Measurements from ENCODE around the gene COLQ.
A peak's percentile ranks its signal among the peaks of the same experiment; 100 is the strongest.
"Not testable (repeated sequence)": the region's sequence is repeated elsewhere in the genome, so short reads cannot be mapped to it uniquely, and the experiment has no call there.

Gene COLQ

GRCh38 chr3:15486979-15487378, 34.5 kb downstream of the COLQ start:
- DNase-seq: no peak

DNA sequence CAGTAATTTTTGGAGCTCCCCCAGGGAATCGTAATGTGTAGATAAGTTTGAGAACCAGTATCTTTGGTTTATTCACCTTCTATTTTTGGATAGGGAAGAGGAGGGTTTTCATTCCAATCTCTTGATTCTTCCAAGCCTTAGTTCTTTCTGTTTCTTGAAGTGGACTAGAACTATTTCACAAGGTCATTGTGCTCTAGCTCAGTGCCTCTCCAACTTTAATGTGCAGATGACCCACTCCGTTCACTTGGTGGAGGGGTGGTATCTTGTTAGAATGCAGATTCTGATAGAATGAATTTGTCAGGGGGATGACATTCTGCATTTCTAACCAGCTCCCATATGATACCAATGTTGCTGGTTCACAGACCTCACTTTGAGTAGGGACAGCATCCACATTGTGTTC, 35.5 kb downstream of the COLQ start:
- DNase-seq: no peak

- DNase-seq: not testable (repeated sequence)
Observed at GRCh38 chr3:15484551-15484950, 37.0 kb downstream of the COLQ start.

DNA sequence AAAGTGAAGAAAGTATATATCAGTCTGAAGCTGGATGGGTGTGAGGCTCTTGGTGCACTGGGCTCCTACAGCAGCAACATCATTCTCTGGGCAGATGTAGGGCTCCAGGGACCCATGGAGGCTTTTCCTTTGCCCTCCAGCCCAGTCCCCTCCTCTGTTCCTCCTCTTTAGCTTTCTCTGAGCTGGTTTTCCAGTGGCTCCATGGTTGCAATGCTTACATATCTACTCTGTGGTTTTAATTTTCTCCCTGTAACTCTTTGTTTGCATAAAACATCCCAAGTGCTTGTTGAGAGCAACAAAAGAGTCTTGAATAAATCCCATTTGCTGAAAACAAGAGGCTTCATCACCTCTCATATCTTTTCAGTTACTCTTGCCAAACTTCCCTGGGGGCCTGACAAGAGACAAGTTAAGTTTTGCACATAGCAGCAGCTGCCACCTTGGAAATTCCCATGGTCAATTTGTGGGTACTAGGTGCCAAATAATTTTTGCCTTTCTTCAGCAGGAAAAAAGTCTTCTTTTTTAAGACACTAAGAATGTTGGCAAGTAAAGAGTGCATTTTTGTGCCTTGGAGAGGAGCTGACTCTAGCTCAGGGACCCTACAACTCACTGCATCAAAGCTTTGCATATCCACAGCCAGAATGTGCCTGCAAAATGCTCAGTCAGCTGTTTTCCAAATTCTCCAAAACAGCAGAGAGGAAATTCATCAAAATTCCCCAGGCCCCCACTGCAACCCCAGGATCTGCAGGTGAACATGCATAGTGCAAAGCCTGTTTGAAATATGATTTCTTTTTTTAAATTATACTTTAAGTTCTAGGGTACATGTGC, 41.9 kb downstream of the COLQ start:
- DNase-seq: no peak

DNA sequence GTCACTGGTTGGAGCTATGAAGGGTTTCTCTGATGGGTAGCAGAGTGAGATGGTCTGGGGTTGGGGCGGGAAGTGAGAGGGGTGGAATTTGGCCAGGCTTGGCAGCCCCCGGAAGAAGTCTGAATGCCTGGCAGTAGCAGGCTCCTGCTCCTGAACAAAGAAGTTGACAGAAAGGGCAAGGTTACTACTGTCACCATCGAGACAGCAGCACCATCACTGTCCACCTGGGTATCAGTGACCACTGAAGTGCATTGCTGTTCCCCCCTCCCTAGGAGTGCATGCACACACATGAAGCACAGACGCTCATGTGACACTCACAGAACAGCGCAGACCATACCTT, 42.9 kb downstream of the COLQ start:
- DNase-seq: no peak

- no peak for DNase-seq
Observed at GRCh38 chr3:15477951-15478639, 43.4 kb downstream of the COLQ start.

DNA sequence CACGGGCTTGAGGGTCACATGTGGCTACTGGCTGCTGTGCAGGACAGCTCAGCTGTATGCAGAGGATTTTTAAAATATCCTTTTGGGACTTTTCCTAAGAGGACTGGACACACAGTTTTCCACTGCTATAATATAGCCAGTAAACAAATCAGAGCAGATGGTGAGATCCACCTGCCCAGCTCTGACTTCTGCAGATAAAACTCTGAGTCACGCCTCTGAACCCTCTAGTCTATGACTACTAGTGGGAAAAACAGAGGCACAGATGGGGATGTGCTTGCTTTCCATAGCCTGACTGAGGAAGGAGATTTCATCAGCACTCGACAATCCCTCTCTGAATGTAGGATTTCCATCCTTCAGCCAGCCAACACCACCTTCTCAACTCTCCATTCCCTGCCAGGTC, 45.1 kb downstream of the COLQ start:
- DNase-seq: no peak

GRCh38 chr3:15475161-15475560, 46.3 kb downstream of the COLQ start:
- DNase-seq: no peak

DNA sequence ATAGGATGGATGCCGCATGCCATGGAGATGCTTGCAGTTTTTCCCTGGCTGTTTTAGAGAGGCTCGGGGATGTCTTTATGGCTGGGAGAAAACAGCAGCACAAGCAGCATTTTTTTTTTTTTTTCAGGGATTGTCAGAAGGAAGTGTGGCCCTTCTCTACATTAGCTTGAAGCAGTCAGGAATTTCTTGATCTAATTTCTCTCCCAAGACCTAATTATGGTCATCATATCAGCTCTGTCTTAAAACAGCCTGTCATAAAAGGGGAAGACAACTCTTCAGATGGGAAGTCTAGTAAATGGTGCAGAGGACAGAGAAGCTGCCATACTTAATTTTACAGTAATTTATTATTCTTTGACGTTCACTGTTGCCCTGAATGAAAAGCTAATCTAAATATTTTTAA, 49.6 kb downstream of the COLQ start:
- no peak for DNase-seq

DNA sequence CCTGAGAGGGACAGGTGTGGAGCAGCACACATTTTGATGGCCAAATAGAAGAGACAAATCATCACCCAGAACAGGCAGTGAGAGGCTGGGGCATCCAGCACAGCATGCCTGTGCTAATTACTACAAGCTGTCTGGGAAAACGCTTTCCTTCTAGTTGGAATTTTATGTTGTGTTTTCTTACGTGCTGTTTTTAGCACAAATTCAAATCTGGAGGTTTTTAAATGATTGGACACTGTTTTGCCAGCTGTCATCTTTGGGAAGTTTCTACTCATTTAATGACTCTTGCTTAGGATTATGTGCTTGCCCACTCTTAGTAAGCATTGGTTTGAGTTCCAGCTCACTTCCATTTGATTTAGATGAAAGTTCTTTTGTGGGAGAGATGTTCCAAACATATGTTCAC, 50.7 kb downstream of the COLQ start:
- DNase-seq: no peak

- DNase-seq: no peak
Observed at GRCh38 chr3:15470261-15470660, 51.2 kb downstream of the COLQ start.

DNA sequence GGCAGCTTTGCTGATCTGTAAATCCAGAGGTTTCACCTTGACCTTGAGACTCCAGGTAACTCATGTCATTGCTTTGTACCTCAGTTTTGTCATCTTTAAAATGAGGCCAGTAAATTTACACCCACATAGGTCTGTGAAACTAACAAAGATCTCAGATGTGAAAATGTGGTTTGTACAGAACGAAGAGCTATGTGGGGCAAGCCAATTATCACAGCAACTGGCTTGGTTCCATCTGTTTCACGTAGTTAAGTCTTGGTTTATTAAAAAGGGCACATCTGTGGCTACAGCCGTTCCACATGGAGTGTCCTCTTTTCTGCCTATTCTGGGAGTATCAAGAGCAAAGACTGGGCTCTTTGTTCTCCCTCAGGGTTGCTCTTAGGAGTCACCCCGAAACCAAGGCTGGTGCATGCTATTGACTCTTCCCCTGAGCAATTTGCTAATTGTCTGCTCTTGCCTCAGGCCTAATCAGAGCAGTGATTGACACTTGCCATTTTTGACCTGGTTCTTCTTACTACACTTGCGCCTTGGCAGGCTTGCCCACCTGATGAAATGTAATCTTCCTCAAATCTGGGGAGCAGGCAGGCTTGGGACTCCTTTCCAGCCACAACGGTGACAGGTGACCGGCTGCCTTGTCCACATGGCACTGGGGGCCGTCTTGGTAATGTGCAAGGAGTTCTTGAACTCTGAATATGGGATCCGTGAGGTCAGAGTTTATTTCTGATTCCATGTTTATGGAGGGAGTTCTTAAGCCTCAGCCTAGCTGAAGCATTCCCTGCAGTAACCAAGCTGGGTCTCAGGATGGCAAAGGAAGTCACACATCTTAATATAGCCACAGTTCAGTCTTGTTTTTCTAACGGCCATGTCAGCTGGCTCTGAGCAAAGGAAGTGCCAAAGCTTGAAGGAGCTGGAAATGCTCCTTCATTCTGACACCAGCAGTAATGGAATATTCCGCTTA, 54.0 kb downstream of the COLQ start:
- no peak for DNase-seq

GRCh38 chr3:15465876-15466585, 55.5 kb downstream of the COLQ start:
- DNase-seq: no peak

DNA sequence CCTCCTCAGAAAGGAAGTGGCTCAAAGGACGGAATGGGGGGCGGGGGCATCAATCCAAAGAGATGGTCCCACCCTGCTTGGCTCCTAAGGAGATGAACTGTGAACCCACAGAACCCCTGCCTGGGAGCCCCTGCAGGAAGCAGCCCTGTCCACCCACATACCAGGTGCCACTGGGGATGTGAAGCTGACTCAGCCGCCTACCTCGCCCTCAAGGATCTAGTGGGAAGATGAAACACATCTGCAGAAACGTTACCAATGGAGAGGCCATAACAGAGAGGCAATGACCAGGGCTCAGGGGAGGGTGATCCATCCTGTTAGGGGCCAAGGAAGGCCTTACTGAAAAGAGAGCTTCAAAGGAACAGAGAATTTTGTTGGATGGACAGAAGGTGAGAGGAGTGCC, 59.1 kb downstream of the COLQ start:
- DNase-seq: no peak

GRCh38 chr3:15460891-15461531, 60.5 kb downstream of the COLQ start:
- no peak for DNase-seq

DNA sequence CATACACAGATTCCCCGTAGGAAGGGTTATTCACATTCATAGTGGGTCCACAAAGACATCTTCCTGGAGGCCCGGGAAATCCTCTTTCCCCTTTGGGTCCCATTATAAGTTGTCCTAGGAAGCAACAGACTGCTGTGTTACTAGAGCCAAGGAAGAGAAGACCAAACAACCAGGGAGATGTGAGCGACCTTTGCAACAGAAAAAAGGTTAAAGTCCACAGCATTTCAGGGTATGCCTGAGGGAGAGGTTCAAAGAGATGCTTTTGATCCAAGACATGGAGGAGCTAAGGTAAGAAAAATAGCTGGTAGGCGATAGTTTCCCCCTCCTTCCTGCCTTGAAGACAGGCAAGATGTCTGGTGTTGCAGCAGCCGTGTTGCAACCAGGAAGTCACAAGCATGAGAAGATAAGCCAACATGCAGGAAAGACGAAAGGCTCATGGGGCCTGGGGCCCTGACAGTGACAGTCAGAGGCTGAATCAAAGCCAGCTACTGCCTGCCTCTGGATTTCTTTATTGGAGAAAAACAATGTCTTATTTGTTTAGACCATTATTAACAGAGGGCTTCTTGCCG, 63.2 kb downstream of the COLQ start:
- DNase-seq: no peak

DNA sequence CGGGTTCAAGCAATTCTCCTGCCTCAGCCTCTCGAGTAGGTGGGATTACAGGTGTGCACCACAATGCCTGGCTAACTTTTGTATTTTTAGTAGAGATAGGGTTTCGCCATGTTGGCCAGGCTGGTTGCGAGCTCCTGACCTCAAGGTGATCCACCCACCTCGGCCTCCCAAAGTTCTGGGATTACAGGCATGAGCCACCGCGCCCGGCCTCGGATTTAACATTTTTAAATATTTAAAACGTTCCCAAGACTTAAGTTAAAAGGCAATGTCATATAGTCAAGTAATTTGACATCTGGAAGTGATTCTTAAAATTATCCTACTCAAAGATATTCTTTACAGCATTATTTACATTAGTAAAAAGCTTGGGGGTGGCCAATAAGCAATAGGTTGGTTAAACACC, 64.6 kb downstream of the COLQ start:
- not testable (repeated sequence) for DNase-seq

- peak; percentile 29 for DNase-seq
Observed at GRCh38 chr3:15456321-15456720, 65.2 kb downstream of the COLQ start.

GRCh38 chr3:15455756-15456155, 65.8 kb downstream of the COLQ start:
- peak; percentile 46 for DNase-seq

DNA sequence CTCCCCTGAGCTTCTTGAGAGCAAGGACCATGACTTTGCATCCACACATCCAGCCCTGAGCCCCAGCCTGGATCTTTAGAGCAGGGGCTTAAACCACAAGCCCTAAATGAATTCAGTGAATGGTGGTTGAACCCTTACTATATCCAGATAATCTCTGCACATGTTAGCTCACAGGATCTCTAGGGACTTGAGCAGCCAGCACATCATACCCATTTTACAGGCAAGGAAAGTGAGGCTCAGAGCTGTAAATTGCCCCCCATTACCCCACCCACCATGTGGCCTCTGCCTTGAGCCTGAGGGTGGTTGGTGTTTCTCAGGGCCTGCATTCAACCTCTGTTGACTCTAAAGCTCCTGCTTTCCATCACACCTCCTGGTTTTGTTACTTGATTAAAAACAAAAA, 66.5 kb downstream of the COLQ start:
- DNase-seq: peak; percentile 23

DNA sequence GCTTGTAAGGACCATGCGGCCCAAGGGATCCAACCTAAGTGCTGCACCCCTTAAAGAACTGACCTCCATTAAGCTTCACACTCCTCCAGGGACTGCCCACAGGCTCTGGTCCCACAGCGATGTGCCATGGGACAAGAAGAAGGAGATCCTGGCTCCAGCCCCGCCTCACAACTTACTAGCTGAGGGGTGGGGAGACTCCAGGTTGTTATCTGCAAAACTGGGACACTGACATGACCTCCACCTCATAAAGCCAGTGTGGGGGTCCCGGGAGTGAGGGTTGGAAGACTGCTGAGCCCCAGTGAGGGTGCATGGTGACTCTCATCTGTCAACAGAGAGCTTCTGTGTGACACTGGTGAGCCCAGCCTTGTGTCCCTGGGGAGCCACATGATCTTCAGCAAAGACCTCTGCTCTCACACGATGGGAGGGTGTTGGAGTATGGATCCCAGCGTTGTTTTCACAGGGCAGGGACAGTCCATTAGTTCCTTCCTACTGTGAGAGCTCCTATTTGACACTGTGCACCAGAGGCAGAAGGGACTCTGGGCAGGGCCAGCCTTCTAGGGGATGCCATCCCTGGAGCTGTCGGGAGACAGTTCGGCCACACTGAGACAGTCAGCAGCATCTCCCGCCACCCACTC, 67.4 kb downstream of the COLQ start:
- DNase-seq: peak; percentile 46
